ENCODE results near the gene DPP6.

DPP6 gene

DNA sequence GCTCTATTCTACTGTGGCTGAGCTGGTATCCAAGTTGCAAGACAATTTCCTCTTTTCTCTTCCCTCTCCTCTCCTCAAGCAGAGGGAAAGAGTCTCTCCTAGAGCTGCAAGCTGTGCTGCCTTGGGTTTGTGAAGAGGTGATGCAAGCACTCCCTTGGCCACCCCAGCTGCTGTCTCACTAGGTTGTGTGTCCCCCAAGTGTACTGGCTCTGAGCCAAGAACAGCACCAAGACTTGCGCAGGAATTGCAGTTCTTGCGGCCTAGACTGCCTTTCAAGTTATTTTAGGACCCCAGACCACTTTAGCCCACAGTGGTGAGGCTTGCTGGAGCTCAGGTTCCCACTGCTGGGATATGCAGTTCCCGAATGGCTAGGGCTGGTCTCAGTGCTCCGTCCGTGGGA lies 411.6 kb downstream of the DPP6 start:
- Histone ChIP-seq H3K9me3 (ENCODE audit: control insufficient read depth, insufficient read depth, low read length) (no peaks in the 10 kb centered on the region), H3K4me3 (ENCODE audit: low read depth, low read length) (no peak overlapping the region), H3K4me1 (ENCODE audit: control insufficient read depth, insufficient read depth, low read length) (no peaks in the 10 kb centered on the region), H3K36me3 (ENCODE audit: control insufficient read depth, insufficient read depth, low read length) (no peaks in the 10 kb centered on the region), H3K9ac (ENCODE audit: low read depth, low read length) (no peak overlapping the region), H3K27me3 (ENCODE audit: control insufficient read depth, insufficient read depth, low read length) (no peaks in the 10 kb centered on the region)

DNA sequence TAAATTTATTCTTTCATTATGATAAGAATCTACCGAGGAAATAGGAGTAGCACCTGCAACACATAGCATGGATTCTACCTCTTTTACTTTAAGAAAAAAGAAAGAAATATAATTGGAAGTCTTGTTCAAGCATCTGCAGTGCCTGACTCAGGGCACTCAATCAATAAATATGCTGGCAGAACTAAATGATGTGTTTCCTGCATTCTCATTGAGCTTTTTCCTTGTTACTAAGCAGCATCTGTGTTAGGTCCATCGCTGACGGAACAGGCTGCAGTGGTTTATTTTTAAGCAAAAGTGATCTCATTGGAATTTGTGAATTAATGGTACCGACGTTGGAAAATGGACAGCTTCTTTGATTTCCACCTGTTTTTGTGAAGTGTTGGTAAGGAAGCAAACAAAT lies 417.5 kb downstream of the DPP6 start:
- H3K9ac ChIP-seq (ENCODE audit: low read depth, low read length) = no peak overlapping the region
- H3K4me3 ChIP-seq (ENCODE audit: low read depth, low read length) = no peak overlapping the region
- H3K36me3 ChIP-seq (ENCODE audit: control insufficient read depth, insufficient read depth, low read length) = no peaks in the 10 kb centered on the region
- no peaks in the 10 kb centered on the region for H3K27me3 ChIP-seq (ENCODE audit: control insufficient read depth, insufficient read depth, low read length)
- no peaks in the 10 kb centered on the region for H3K4me1 ChIP-seq (ENCODE audit: control insufficient read depth, insufficient read depth, low read length)
- no peaks in the 10 kb centered on the region for H3K9me3 ChIP-seq (ENCODE audit: control insufficient read depth, insufficient read depth, low read length)

DNA sequence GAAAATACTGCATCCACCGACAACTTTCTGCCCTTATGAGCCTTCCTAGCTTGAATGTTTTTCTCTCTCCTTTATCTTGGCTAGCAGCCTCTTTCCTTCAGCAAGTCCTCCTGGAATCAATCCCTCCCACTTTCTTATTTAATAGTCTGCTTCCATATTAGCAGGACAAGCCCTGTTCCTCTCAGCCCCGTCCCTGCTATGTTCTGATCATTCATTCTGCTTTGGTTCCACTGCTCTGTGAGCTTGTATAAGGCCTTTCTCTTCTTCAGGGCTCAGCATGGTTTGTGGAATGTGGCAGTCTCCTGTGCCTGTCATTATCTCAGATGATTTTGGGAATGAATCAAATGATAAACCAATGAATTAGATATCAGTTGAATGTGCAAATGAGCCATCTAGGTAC lies 420.1 kb downstream of the DPP6 start:
- Histone ChIP-seq H3K4me1 (ENCODE audit: control insufficient read depth, insufficient read depth, low read length) (no peaks in the 10 kb centered on the region), H3K36me3 (ENCODE audit: control insufficient read depth, insufficient read depth, low read length) (no peaks in the 10 kb centered on the region), H3K9ac (ENCODE audit: low read depth, low read length) (no peak overlapping the region), H3K4me3 (ENCODE audit: low read depth, low read length) (no peak overlapping the region), H3K9me3 (ENCODE audit: control insufficient read depth, insufficient read depth, low read length) (no peaks in the 10 kb centered on the region), H3K27me3 (ENCODE audit: control insufficient read depth, insufficient read depth, low read length) (no peaks in the 10 kb centered on the region)

- no peaks in the 10 kb centered on the region for H3K4me1 ChIP-seq (ENCODE audit: control insufficient read depth, insufficient read depth, low read length)
- H3K9me3 ChIP-seq (ENCODE audit: control insufficient read depth, insufficient read depth, low read length) = no peaks in the 10 kb centered on the region
- H3K27me3 ChIP-seq (ENCODE audit: control insufficient read depth, insufficient read depth, low read length) = no peaks in the 10 kb centered on the region
- no peak overlapping the region for H3K9ac ChIP-seq (ENCODE audit: low read depth, low read length)
- H3K4me3 ChIP-seq (ENCODE audit: low read depth, low read length) = no peak overlapping the region
- no peaks in the 10 kb centered on the region for H3K36me3 ChIP-seq (ENCODE audit: control insufficient read depth, insufficient read depth, low read length)
Measured at GRCh38 chr7:154473360-154473759, 421.2 kb downstream of the DPP6 start.

DNA sequence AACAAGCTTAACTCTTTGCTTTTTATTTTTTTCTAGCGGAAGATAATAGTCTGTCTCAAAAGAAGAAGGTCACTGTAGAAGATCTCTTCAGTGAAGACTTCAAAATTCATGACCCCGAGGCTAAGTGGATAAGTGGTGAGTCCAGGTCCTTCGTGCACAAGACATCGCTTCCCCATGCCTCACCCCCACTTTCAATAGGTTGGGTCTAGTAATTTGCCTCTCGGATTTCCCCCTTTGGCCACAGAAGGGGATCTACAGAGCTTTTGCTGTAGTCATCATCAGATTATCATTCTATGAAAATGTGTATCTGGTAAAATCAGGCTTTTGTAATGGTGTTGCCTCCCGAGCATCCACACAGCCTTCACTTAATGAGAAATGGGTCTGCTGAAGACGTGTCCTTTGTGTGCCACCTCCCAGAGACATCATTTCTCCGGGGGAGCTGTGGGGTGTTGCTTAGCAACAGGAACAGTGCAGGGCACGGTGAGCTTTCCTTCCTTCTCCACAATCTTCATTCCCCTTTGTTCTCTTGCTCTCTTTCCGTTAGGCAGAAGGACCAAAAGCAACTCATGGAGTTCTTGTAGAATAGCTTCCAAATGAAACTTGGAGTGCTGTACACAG lies 422.8 kb downstream of the DPP6 start:
- Histone ChIP-seq H3K9me3 (ENCODE audit: control insufficient read depth, insufficient read depth, low read length) (no peaks in the 10 kb centered on the region), H3K4me3 (ENCODE audit: low read depth, low read length) (no peak overlapping the region), H3K27me3 (ENCODE audit: control insufficient read depth, insufficient read depth, low read length) (no peaks in the 10 kb centered on the region), H3K36me3 (ENCODE audit: control insufficient read depth, insufficient read depth, low read length) (no peaks in the 10 kb centered on the region), H3K9ac (ENCODE audit: low read depth, low read length) (no peak overlapping the region), H3K4me1 (ENCODE audit: control insufficient read depth, insufficient read depth, low read length) (no peaks in the 10 kb centered on the region)

DNA sequence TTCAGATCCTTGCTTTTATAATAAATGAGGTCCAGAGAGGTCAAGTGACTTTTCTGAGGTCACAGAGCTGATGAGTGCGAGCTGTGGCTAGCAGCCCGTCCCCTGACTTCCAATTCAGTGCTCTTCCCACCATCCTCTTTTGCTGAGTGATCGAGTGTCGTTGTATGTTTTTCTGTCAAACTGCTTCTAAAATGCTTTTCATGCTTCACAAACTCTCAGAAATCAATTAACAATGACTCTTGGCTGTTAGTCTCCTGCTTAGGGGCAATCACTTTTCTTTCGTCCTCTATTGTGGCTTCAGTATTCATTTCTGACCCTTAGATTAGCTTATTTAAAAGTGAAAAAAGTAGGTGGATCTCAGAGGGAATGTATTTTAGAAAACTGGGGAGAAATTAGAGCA lies 423.7 kb downstream of the DPP6 start:
- H3K36me3 ChIP-seq (ENCODE audit: control insufficient read depth, insufficient read depth, low read length) = no peaks in the 10 kb centered on the region
- no peak overlapping the region for H3K4me3 ChIP-seq (ENCODE audit: low read depth, low read length)
- H3K27me3 ChIP-seq (ENCODE audit: control insufficient read depth, insufficient read depth, low read length) = no peaks in the 10 kb centered on the region
- no peaks in the 10 kb centered on the region for H3K4me1 ChIP-seq (ENCODE audit: control insufficient read depth, insufficient read depth, low read length)
- no peaks in the 10 kb centered on the region for H3K9me3 ChIP-seq (ENCODE audit: control insufficient read depth, insufficient read depth, low read length)
- no peak overlapping the region for H3K9ac ChIP-seq (ENCODE audit: low read depth, low read length)

DNA sequence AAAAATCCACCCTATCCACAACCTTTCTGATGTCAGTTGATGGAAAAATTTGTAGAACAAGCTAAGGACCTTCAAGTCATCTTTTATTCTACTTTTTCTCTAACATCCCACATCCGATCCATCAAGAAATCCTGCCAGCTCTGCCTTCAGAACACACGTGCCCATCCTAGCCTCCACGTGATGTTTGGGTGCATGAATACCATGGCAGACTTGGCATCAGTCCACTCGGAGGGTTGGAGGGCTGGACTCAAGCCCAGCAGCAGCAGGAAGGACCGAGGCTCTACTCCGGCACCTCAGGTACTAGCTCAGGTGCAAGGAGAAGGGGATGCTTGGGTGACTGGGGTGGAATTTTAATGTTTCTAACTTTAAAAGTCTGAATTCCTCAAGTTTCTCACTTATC lies 428.6 kb downstream of the DPP6 start:
- H3K4me1 ChIP-seq (ENCODE audit: control insufficient read depth, insufficient read depth, low read length) = peaks cover 6% of the 10 kb centered on the region
- no peak overlapping the region for H3K9ac ChIP-seq (ENCODE audit: low read depth, low read length)
- no peaks in the 10 kb centered on the region for H3K36me3 ChIP-seq (ENCODE audit: control insufficient read depth, insufficient read depth, low read length)
- no peak overlapping the region for H3K4me3 ChIP-seq (ENCODE audit: low read depth, low read length)
- no peaks in the 10 kb centered on the region for H3K9me3 ChIP-seq (ENCODE audit: control insufficient read depth, insufficient read depth, low read length)
- no peaks in the 10 kb centered on the region for H3K27me3 ChIP-seq (ENCODE audit: control insufficient read depth, insufficient read depth, low read length)

DNA sequence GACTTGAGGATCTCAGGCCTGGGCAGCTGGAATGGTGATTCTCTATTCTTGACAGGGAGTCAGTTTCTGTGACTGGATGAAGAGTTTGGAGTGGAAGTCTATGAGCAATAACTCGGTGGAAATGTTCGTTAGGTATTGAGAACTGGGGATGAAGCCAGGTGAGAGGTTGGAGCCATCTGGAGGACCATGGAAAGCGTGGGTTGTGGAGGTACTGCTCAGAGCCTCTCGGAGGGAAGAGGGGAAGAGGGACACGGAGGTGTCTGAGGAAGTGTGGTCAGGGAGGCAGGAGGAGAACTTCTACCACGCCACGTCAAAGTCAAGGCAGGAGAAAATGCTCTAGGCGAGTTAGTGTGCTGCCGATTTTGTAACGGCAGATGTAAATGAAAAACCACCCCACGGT lies 430.7 kb downstream of the DPP6 start:
- Histone ChIP-seq H3K9me3 (ENCODE audit: control insufficient read depth, insufficient read depth, low read length) (no peaks in the 10 kb centered on the region), H3K36me3 (ENCODE audit: control insufficient read depth, insufficient read depth, low read length) (no peaks in the 10 kb centered on the region), H3K9ac (ENCODE audit: low read depth, low read length) (no peak overlapping the region), H3K4me3 (ENCODE audit: low read depth, low read length) (no peak overlapping the region), H3K27me3 (ENCODE audit: control insufficient read depth, insufficient read depth, low read length) (no peaks in the 10 kb centered on the region), H3K4me1 (ENCODE audit: control insufficient read depth, insufficient read depth, low read length) (peaks cover 6% of the 10 kb centered on the region)

GRCh38 chr7:154484406-154484805 lies 432.2 kb downstream of the DPP6 start:
- Histone ChIP-seq H3K9ac (ENCODE audit: low read depth, low read length) (no peak overlapping the region), H3K36me3 (ENCODE audit: control insufficient read depth, insufficient read depth, low read length) (no peaks in the 10 kb centered on the region), H3K9me3 (ENCODE audit: control insufficient read depth, insufficient read depth, low read length) (no peaks in the 10 kb centered on the region), H3K4me3 (ENCODE audit: low read depth, low read length) (no peak overlapping the region), H3K27me3 (ENCODE audit: control insufficient read depth, insufficient read depth, low read length) (no peaks in the 10 kb centered on the region), H3K4me1 (ENCODE audit: control insufficient read depth, insufficient read depth, low read length) (peaks cover 6% of the 10 kb centered on the region)

GRCh38 chr7:154484943-154485342 lies 432.7 kb downstream of the DPP6 start:
- H3K4me1 ChIP-seq (ENCODE audit: control insufficient read depth, insufficient read depth, low read length) = peaks cover 6% of the 10 kb centered on the region
- no peaks in the 10 kb centered on the region for H3K36me3 ChIP-seq (ENCODE audit: control insufficient read depth, insufficient read depth, low read length)
- no peaks in the 10 kb centered on the region for H3K9me3 ChIP-seq (ENCODE audit: control insufficient read depth, insufficient read depth, low read length)
- H3K9ac ChIP-seq (ENCODE audit: low read depth, low read length) = no peak overlapping the region
- no peak overlapping the region for H3K4me3 ChIP-seq (ENCODE audit: low read depth, low read length)
- H3K27me3 ChIP-seq (ENCODE audit: control insufficient read depth, insufficient read depth, low read length) = no peaks in the 10 kb centered on the region

DNA sequence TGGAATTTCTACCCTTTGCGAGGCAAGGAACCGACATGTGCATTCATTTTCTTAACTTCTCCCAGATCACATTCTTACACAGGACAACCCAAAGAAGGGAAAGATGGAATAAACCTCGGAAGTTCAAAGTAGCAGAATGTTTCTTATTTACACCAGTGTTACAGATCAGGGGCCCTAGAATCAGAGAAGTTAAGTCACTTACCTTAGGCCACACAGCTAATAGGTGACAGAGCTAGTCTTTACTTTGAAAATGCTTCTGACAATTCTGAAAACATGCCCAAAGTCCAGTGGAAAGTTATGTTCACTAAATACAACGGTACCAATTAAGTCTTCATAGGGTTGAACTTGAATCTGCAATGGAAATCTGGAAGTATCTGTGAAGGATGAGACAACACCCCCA lies 437.7 kb downstream of the DPP6 start:
- H3K27me3 ChIP-seq (ENCODE audit: control insufficient read depth, insufficient read depth, low read length) = no peaks in the 10 kb centered on the region
- no peaks in the 10 kb centered on the region for H3K9me3 ChIP-seq (ENCODE audit: control insufficient read depth, insufficient read depth, low read length)
- no peak overlapping the region for H3K4me3 ChIP-seq (ENCODE audit: low read depth, low read length)
- peaks cover 2% of the 10 kb centered on the region for H3K4me1 ChIP-seq (ENCODE audit: control insufficient read depth, insufficient read depth, low read length)
- no peaks in the 10 kb centered on the region for H3K36me3 ChIP-seq (ENCODE audit: control insufficient read depth, insufficient read depth, low read length)
- H3K9ac ChIP-seq (ENCODE audit: low read depth, low read length) = no peak overlapping the region

- H3K4me3 ChIP-seq (ENCODE audit: low read depth, low read length) = no peak overlapping the region
- H3K27me3 ChIP-seq (ENCODE audit: control insufficient read depth, insufficient read depth, low read length) = no peaks in the 10 kb centered on the region
- no peak overlapping the region for H3K9ac ChIP-seq (ENCODE audit: low read depth, low read length)
- no peaks in the 10 kb centered on the region for H3K9me3 ChIP-seq (ENCODE audit: control insufficient read depth, insufficient read depth, low read length)
- H3K36me3 ChIP-seq (ENCODE audit: control insufficient read depth, insufficient read depth, low read length) = no peaks in the 10 kb centered on the region
- H3K4me1 ChIP-seq (ENCODE audit: control insufficient read depth, insufficient read depth, low read length) = no peaks in the 10 kb centered on the region
Measured at GRCh38 chr7:154493594-154493993, 441.4 kb downstream of the DPP6 start.
